Astrocyte of the cerebellum (primary cell): ENCODE data around the gene PCDH7.
A peak's percentile ranks its signal among the peaks of the same experiment; 100 is the strongest.

ENCODE experiments used
- DNase-seq: peaks from one replicate; pipeline ENCODE4 v3.0.0-alpha.2; 2011; ENCODE audit warnings: low read depth
- H3K4me3 ChIP-seq: 2 replicates; pipeline ENCODE4 v1.5.1; 2011; ENCODE audit warnings: mild to moderate bottlenecking, low read depth, low read length, moderate library complexity
- CTCF ChIP-seq: IDR thresholded peaks from 2 replicates; pipeline ENCODE4 v1.5.1; 2012; ENCODE audit warnings: low read length, low read depth, moderate library complexity, mild to moderate bottlenecking; ENCODE audit errors: missing control alignments
- in situ Hi-C: cut with HindIII; loops from 2 replicates; pipeline ENCODE4 v1.10.0; 2017; ENCODE audit warnings: low sequenced_read_pairs

Gene PCDH7

GRCh38 chr4:30721185-30722091 lies 1.3 kb downstream of the PCDH7 start:
- peak overlapping the region; percentile 62 for H3K4me3 ChIP-seq
- in situ Hi-C loops: no loop called here
- no peak for DNase-seq
- TF ChIP-seq CTCF: no peak

GRCh38 chr4:30722092-30722358 lies 1.9 kb downstream of the PCDH7 start:
- TF ChIP-seq CTCF: no peak
- H3K4me3 ChIP-seq: peak overlapping the region; percentile 62
- DNase-seq: no peak
- in situ Hi-C loops: no loop called here

GRCh38 chr4:30722359-30723200 lies 2.4 kb downstream of the PCDH7 start:
- TF ChIP-seq CTCF: no peak
- no peak for DNase-seq
- peak overlapping the region; percentile 62 for H3K4me3 ChIP-seq
- in situ Hi-C loops: no loop called here

GRCh38 chr4:30723201-30723955 lies 3.2 kb downstream of the PCDH7 start:
- no peak for TF ChIP-seq CTCF
- DNase-seq: no peak
- in situ Hi-C loops: no loop called here
- H3K4me3 ChIP-seq: peak overlapping the region; percentile 62

GRCh38 chr4:30724247-30724646 lies 4.1 kb downstream of the PCDH7 start:
- no peak for DNase-seq
- TF ChIP-seq CTCF: no peak
- H3K4me3 ChIP-seq: peak overlapping the region; percentile 62
- in situ Hi-C loops: no loop called here

GRCh38 chr4:30725562-30725961 lies 5.4 kb downstream of the PCDH7 start:
- no peak for TF ChIP-seq CTCF
- peak overlapping the region; percentile 18 for H3K4me3 ChIP-seq
- no peak for DNase-seq
- in situ Hi-C loops: no loop called here
